Smooth muscle cell (in vitro differentiated cells): ENCODE measurements around the gene CDC42BPG. TPM values are rescaled to one million over a fixed set of nuclear protein-coding genes. Genes with fewer than 3 reads are reported as not detected.

Experiments
- DNase-seq: peaks from one replicate; lab custom pipeline; 2025; ENCODE audit not compliant: unreplicated experiment; lab: John Stamatoyannopoulos, UW
- H2AFZ ChIP-seq: fragments of 200-600 bp; sonication (generic); 2 replicates; pipeline ENCODE4 v1.6.0; 2016; ENCODE audit warnings: antibody characterized with exemption, low read depth, mild to moderate bottlenecking
- H3F3A ChIP-seq: fragments of 200-600 bp; sonication (generic); 2 replicates; pipeline ENCODE4 v1.6.0; 2017; ENCODE audit warnings: antibody characterized with exemption, low read depth
- H3K27ac ChIP-seq: fragments of 200-600 bp; sonication (generic); 2 replicates; pipeline ENCODE4 v1.5.1; 2016; ENCODE audit warnings: low read depth, mild to moderate bottlenecking
- H3K27me3 ChIP-seq: fragments of 200-600 bp; sonication (generic); 2 replicates; pipeline ENCODE4 v1.6.1; 2016; ENCODE audit warnings: low read depth, mild to moderate bottlenecking
- H3K36me3 ChIP-seq: fragments of 200-600 bp; sonication (generic); 2 replicates; pipeline ENCODE4 v1.5.1; 2016; ENCODE audit warnings: low read depth
- H3K4me1 ChIP-seq: fragments of 200-600 bp; sonication (generic); 2 replicates; pipeline ENCODE4 v1.5.1; 2016; ENCODE audit warnings: low read depth
- H3K4me2 ChIP-seq: fragments of 200-600 bp; sonication (generic); 2 replicates; pipeline ENCODE4 v1.6.0; 2016; ENCODE audit warnings: mild to moderate bottlenecking
- H3K4me3 ChIP-seq: fragments of 200-600 bp; sonication (generic); 2 replicates; pipeline ENCODE4 v1.5.1; 2016; ENCODE audit warnings: mild to moderate bottlenecking
- H3K79me2 ChIP-seq: fragments of 200-600 bp; sonication (generic); 2 replicates; pipeline ENCODE4 v1.6.0; 2016; ENCODE audit warnings: low read depth, mild to moderate bottlenecking
- H3K9ac ChIP-seq: fragments of 200-600 bp; sonication (generic); 2 replicates; pipeline ENCODE4 v1.6.0; 2016; ENCODE audit warnings: low read depth
- H3K9me3 ChIP-seq: fragments of 200-600 bp; sonication (generic); replicated peaks from 2 replicates; pipeline ENCODE4 v1.5.1; 2016; ENCODE audit warnings: low read depth
- H4K20me1 ChIP-seq: fragments of 200-600 bp; sonication (generic); 2 replicates; pipeline ENCODE4 v1.6.0; 2016; ENCODE audit warnings: low read depth
- WGBS: methylation state at CpG from one replicate; pipeline ENCODE4 v1.1.7; 2016; ENCODE audit warnings: low lambda C conversion rate; 5-methylcytosine and 5-hydroxymethylcytosine counted together
- polyA plus RNA-seq: library from polyadenylated mRNA; unstranded; fragments of >200 nt; fragmentation: Nextera tagmentation; extraction: Ambion mirVana; gene quantifications from 2 replicates; pipeline ENCODE4 v1.2.1, GENCODE V29; 2016
- total RNA-seq: library from RNA; depleted of rRNA; stranded (reverse); fragments of >200 nt; gene quantifications from 2 replicates; pipeline ENCODE4 v1.2.3, GENCODE V29; 2014
- TF ChIP-seq, protein P1 (sequence below): fragments of 200-600 bp; sonication (generic); IDR thresholded peaks from 2 replicates; pipeline ENCODE4 v1.5.1; 2017; ENCODE audit warnings: borderline replicate concordance, mild to moderate bottlenecking, antibody characterized with exemption; ENCODE audit not compliant: insufficient read depth, poor library complexity, severe bottlenecking

CDC42BPG gene
- total and polyA plus RNA-seq, 2 experiments from 2014 or later, result 1.7 to 4.7 TPM

DNA sequence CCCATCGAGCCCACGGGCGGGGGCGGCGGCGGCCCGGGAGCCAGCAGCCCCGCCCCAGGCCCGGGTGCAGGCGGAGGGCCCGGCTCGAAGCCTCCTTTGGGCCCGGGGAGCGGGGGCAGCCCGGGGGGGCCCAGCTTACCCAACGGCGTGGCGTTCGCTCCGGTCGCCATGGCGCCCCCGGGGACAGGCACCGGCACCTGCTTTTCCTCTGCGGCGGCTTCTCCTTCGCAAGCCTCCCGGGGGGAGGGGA lies 66.3 kb downstream of the CDC42BPG start:
- peaks cover 16% of the 10 kb centered on the region for H3K36me3 ChIP-seq
- peak overlapping the region; percentile 93 for H3K9ac ChIP-seq
- H3K4me2 ChIP-seq, result peak overlapping the region; percentile 90
- no peak overlapping the region for H2AFZ ChIP-seq
- H3K4me1 ChIP-seq, result peaks cover 20% of the 10 kb centered on the region
- peaks cover 44% of the 10 kb centered on the region for H3K79me2 ChIP-seq
- H3F3A ChIP-seq, result peaks cover 30% of the 10 kb centered on the region
- peak overlapping the region; percentile 96 for H3K27ac ChIP-seq
- H3K9me3 ChIP-seq, result no peaks in the 10 kb centered on the region
- no peak for DNase-seq
- WGBS, result 0% methylated on average over 21 of the region's 28 CpGs
- H3K4me3 ChIP-seq, result peak overlapping the region; percentile 96
- TF ChIP-seq, protein P1, sequence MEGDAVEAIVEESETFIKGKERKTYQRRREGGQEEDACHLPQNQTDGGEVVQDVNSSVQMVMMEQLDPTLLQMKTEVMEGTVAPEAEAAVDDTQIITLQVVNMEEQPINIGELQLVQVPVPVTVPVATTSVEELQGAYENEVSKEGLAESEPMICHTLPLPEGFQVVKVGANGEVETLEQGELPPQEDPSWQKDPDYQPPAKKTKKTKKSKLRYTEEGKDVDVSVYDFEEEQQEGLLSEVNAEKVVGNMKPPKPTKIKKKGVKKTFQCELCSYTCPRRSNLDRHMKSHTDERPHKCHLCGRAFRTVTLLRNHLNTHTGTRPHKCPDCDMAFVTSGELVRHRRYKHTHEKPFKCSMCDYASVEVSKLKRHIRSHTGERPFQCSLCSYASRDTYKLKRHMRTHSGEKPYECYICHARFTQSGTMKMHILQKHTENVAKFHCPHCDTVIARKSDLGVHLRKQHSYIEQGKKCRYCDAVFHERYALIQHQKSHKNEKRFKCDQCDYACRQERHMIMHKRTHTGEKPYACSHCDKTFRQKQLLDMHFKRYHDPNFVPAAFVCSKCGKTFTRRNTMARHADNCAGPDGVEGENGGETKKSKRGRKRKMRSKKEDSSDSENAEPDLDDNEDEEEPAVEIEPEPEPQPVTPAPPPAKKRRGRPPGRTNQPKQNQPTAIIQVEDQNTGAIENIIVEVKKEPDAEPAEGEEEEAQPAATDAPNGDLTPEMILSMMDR, result no peak
- H4K20me1 ChIP-seq, result peaks cover 44% of the 10 kb centered on the region
- H3K27me3 ChIP-seq, result no peaks in the 10 kb centered on the region

DNA sequence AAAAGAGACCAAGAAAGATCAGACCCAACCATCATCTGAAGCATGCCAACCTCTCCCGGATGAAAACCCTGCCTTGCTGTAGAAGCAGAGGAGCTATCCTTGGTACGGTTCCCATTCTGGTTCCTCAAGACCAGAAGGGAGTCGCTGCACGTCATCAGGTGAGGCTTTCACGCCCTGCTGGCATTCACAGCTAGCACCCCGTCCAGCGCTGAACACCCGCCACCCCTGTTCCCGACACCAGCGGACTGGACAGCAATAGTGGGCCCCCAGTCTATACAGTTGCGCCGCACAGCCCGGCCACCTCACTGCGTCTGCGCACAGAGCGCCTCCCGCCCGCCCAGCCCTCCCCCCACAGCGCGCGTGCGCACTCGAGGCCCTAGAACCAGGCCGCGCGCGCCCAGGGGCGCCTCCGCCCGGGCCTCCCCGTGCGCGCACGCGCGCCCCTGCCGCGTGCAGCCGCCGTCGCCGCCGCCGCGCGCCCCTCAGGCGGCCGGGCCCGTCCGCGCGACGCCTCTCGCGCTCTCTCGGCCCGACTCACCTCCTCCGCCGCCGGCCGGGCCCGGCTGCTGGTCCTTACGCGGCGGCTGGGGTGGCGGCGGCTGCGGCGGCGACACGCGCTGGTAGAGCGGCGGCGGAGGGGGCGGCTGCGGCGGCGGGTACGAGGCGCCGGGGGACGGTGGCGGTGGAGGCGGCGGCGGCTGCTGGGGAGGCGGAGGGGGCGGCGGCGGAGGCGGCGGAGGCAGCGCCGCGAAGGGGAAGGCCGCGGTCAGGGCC lies 66.8 kb downstream of the CDC42BPG start:
- peak; percentile 66 for DNase-seq
- under 1% methylated on average over 69 of the region's 98 CpGs for WGBS

DNA sequence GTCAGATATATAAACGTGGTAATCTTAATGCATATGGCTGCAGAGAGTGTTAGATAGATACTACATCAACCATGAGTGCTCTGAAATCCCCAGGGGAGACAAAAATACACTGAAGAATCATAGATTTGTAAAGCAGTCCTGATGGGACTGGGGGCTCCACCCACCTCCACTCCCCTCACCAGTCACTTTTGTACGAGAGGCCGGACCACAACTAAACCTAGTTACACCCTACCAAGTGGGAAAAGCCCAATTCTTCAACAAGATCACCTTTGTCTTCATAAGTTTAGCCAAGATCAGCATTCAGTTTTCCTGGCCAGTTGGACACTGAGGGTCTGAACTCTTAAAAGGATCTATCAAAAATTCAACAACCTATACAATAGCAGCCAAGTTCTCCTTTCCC lies 67.6 kb downstream of the CDC42BPG start:
- peaks cover 20% of the 10 kb centered on the region for H3K4me1 ChIP-seq
- WGBS, result 47% methylated on average over 3 of the region's 3 CpGs
- H3F3A ChIP-seq, result peaks cover 32% of the 10 kb centered on the region
- TF ChIP-seq, protein P1, result no peak
- no peak overlapping the region for H2AFZ ChIP-seq
- H3K9ac ChIP-seq, result peak overlapping the region; percentile 80
- H3K79me2 ChIP-seq, result peaks cover 57% of the 10 kb centered on the region
- H3K4me2 ChIP-seq, result peak overlapping the region; percentile 99
- peaks cover 57% of the 10 kb centered on the region for H4K20me1 ChIP-seq
- peak overlapping the region; percentile 86 for H3K4me3 ChIP-seq
- H3K27me3 ChIP-seq, result no peaks in the 10 kb centered on the region
- peaks cover 16% of the 10 kb centered on the region for H3K36me3 ChIP-seq
- no peaks in the 10 kb centered on the region for H3K9me3 ChIP-seq
- no peak for DNase-seq
- H3K27ac ChIP-seq, result peak overlapping the region; percentile 52

More for the DNA sequence above, 66.8 kb downstream of the CDC42BPG start:
- peaks cover 50% of the 10 kb centered on the region for H3K79me2 ChIP-seq
- H2AFZ ChIP-seq, result no peak overlapping the region
- no peaks in the 10 kb centered on the region for H3K27me3 ChIP-seq
- H3K4me1 ChIP-seq, result peaks cover 20% of the 10 kb centered on the region
- TF ChIP-seq, protein P1, result no peak
- peaks cover 49% of the 10 kb centered on the region for H4K20me1 ChIP-seq
- H3K36me3 ChIP-seq, result peaks cover 16% of the 10 kb centered on the region
- H3K9me3 ChIP-seq, result no peaks in the 10 kb centered on the region
- H3K27ac ChIP-seq, result peak overlapping the region; percentile 96
- peaks cover 30% of the 10 kb centered on the region for H3F3A ChIP-seq
- H3K4me3 ChIP-seq, result peak overlapping the region; percentile 96
- H3K9ac ChIP-seq, result peak overlapping the region; percentile 93
- H3K4me2 ChIP-seq, result peak overlapping the region; percentile 99

DNA sequence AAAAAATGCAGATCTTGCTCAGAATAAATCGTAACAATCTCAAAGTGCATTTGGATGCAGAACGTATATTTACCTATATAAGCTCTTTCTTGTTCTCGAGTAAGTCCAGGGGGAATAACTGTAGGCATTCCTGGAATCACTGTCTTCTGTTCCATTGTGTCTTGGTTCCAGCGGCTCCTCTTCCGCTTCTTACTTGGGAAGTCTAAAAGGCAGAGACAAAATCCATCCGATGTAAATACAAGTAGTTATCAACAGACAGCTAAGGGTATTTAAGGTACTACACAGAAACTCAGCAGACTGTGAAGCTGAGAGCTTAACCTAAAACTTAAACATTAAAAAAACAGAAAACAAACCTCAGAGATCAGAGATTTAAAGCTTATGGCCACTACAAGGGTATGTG lies 68.0 kb downstream of the CDC42BPG start:
- H3K4me2 ChIP-seq, result peak overlapping the region; percentile 99
- peak overlapping the region; percentile 80 for H3K9ac ChIP-seq
- no peaks in the 10 kb centered on the region for H3K9me3 ChIP-seq
- H3K36me3 ChIP-seq, result peaks cover 21% of the 10 kb centered on the region
- no peak for DNase-seq
- 94% methylated on average over 6 of the region's 6 CpGs for WGBS
- peak overlapping the region; percentile 86 for H3K4me3 ChIP-seq
- H2AFZ ChIP-seq, result no peak overlapping the region
- peaks cover 20% of the 10 kb centered on the region for H3K4me1 ChIP-seq
- H3F3A ChIP-seq, result peaks cover 36% of the 10 kb centered on the region
- TF ChIP-seq, protein P1, result no peak
- no peaks in the 10 kb centered on the region for H3K27me3 ChIP-seq
- H3K27ac ChIP-seq, result peak overlapping the region; percentile 52
- H4K20me1 ChIP-seq, result peaks cover 62% of the 10 kb centered on the region
- peaks cover 62% of the 10 kb centered on the region for H3K79me2 ChIP-seq
